ENCODE data around the gene GRK6.

The GRK6 gene

GRCh38 chr5:177426566-177427210 lies at the start of gene GRK6:
Gene GRK6 (plus strand): TSS chr5:177426676. CDS start chr5:177426846, 170 bp downstream.
- DNase-seq = peak; percentile 80

DNA sequence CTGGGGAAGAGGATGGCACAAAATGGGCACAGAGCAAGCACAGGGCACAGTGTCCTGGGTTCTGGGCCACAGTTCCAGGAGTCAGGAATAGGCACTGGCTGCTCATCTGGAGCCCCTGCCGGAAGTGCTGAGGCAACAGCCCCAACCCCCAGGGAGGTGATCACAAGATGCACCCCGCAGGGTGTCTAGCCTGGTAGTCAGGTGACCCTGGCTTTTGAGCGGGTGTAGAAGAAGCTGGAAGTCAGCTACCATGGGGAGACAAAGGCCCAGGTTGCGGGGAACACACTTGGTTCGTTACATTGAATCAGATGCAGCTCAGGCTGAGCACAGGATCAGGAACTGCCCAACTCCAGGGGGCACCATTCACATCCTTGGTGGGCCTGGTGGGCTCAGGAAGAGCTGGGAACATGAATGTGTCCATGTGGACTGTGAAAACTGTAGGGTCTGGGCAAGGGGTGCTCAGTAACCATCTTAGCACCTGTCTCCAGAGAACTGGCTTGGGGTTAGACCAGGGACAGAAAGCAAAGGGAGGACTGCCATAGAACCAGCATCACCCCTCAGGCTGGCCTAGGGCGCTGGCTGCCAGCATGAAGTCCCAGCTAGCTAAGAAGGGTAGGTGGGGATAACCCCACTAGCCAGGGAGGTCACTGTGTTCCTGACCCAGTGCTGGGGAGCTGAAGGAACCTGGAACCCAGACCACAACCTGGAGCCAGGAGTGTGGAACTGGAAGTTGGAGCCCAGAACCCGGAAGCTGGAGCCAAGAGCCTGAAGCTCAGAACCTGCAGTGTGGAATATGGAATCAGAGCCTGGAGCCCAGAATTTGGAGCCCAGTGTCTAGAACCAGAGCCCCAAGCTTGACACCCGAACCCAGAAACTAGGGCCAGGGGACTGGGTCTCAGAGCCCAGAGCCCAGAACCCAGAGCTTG lies 48.4 kb upstream of the GRK6 start:
- no peak for DNase-seq

GRCh38 chr5:177378884-177379883 lies 47.3 kb upstream of the GRK6 start:
- no peak for DNase-seq

GRCh38 chr5:177380805-177381126 lies 45.7 kb upstream of the GRK6 start:
- DNase-seq = no peak

DNA sequence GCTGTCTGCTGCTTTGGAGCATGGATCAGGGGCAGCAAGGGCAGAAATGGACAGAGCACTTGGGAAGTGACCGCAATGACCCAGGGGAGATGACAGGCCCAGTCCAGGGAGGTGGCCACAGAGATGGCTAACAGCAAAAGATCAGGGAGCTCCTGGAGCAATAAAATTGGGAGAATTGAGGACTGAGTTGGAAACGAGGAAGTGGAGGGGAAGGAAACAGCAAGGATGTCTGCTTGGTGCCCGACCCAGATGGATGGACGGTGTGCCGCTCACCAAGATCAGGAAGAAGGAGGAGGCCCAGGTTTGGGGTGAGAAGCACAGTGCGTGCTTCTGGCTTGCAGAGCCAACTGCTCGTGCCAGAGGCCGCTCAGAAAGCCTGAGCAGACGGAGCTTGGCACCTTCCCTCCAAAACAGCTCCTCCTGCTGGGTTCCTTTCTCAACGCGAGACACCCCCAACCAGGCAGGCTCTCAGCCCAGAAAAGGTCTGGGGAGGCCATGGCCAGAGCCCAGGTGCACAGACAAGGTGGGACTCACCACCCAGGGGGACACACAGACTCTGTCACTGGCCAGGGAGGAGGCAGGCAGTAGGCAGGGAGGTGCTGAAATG lies 44.0 kb upstream of the GRK6 start:
- peak; percentile 23 for DNase-seq

DNA sequence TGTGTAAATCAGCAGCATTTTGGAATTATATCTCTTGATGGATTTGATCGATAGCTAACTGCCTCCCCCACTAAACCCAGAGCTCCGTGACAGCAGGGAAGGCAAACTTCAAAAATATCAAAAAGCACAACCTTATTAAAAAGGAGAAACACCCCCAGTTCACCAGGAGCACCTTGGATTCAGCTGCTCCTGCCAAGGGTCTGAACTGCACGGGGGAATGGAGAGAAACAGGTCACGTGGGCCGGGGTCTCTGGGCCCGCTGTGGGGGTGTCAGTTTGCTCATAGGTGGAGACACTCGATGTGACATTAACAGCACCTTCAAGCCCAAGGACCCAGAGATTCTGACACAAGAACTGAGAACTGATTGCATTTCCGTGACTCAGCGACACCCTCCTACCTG lies 43.3 kb upstream of the GRK6 start:
- DNase-seq = no peak

DNA sequence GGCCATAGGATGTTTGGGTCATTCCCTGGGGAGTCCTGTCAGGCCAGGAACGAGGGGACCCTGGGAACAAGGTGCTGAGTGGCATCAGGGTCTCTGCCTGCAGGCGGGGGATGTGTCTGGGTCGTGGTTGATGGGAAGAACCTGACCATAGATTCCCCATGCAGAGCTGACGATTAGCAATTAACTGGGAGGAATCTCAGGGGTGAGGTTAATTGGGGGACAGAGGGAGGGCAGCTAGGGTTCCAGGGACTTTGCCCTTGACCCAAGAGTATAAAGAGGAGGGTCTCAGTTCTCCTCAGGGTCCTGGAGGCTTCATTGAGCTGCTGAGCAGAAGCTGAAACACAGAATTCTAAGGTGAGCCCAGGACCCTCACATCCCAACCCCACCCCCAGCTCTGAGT lies 42.3 kb upstream of the GRK6 start, which contains the start of gene SLC34A1:
SLC34A1 (plus strand) TSS at position 301 of the 400 bp plus-strand sequence. CDS start 1,308 bp downstream, outside the sequence.
- DNase-seq = no peak

DNA sequence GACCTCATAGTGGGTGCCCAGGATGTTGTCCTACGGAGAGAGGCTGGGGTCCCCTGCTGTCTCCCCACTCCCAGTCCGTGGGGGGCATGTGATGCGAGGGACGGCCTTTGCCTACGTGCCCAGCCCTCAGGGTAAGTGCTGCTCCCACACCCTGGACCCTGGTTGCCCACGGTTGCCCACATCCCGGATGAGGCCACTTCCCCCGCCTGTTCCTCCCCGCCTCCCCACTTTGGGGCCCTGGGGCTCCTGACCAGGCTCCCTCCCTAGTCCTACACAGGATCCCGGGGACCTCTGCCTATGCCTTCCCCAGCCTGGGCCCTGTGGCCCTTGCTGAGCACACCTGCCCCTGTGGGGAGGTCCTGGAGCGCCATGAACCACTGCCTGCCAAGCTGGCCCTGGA lies 40.8 kb upstream of the GRK6 start:
- no peak for DNase-seq

DNA sequence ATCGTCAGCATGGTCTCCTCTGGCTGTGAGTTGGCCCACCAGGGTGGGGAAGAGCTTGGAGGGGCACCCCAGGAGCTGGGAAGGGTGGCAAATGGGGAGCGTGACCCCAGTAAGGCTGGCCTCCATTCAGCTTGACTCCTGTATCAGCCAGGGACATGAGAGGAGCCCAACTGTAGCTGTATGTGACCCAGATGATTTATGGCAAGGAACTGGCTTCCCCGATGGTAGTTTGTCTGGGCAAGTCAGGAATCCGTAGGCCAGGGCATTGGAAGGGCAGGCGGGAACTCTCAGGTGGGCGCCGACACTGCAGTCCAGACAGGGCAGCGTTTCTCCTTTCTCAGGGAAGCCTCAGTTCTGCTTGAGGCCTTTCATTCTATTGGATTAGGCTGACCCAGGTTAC lies 39.9 kb upstream of the GRK6 start:
- no peak for DNase-seq

DNA sequence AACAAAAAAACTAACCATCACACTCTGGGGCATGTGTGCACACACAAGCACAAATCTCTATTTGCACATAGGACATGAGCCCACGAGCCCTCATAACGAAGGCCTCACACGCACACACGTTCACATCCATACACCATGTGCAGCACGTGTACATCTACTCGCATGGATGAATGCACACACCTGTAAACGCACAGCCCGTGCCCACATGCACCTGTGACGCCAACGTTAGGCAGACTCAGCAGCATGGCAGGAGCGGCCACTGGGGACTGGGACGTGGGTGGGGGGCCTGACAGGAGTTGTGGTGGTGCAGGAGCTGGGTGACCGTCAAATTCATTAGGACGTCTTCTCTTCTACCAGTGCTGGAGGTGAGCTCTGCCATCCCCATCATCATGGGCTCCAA lies 39.1 kb upstream of the GRK6 start:
- DNase-seq = no peak

DNA sequence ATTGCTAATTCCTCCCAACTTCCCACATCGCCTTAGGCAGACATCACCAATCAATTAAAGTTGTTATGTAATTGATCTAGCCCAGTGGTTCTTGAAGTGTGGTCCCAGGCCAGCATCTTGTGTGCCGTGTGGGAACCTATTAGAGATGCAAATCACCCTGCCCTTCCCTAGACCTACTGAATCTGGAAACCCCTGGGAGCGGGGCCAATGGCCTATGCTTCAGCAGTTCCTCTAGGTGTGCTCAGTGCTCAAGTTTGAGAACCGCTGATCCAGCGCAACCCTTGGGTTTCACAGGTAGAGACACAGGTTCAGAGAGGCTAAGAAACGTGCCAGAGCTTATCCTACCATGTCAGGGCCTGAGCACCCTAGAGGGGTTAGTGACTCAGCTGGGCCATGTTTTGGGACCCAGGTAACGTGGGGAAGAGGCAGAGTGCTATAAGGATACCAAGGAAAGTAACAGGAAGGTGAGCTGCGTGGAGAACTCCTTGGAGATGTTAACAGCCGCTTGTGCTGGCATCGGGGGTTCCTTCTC lies 37.9 kb upstream of the GRK6 start:
- DNase-seq = no peak

DNA sequence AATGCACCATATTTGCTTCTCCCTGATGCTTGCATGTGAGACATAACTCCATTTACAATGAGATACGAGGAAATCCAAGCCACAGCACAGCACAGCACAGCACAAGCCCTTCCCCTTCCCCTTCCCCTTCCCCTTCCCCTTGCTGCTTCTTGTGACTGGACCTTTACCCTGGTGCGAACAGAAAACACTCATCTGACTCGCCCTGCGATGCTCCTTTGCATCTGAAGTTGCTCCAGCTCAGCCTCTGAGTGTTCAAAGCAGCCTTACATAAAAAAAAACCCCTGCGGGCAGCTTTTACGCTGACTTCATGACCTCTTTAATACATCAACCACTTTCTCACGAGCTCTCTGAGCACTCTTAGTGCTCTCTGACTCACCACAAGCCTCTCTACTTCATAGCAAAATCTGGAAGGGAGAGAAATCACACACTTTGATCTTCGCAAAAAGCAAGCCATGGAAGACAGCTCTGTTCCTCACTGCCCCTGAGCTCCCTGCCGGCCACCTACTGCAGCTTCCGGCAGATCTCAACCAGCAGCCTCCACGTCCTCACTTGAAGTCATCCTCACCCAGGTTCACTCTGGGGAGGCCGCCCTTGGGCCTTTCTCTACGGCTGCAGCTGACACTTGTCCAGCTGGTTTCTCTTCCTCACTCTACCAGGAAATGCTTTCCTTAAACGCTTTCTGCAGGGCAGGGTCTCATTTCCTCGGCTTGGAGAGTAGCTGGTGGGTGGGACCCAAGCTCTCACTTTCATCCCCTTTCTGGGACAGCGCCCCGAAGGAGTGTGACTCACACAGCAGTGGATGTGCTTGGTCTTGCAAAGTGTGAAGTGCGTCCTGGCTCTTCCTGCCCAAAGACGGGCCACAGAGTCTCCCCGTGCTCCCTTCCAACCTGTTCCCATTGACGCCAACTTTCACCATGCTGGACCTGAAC lies 37.0 kb upstream of the GRK6 start:
- DNase-seq = peak; percentile 75

DNA sequence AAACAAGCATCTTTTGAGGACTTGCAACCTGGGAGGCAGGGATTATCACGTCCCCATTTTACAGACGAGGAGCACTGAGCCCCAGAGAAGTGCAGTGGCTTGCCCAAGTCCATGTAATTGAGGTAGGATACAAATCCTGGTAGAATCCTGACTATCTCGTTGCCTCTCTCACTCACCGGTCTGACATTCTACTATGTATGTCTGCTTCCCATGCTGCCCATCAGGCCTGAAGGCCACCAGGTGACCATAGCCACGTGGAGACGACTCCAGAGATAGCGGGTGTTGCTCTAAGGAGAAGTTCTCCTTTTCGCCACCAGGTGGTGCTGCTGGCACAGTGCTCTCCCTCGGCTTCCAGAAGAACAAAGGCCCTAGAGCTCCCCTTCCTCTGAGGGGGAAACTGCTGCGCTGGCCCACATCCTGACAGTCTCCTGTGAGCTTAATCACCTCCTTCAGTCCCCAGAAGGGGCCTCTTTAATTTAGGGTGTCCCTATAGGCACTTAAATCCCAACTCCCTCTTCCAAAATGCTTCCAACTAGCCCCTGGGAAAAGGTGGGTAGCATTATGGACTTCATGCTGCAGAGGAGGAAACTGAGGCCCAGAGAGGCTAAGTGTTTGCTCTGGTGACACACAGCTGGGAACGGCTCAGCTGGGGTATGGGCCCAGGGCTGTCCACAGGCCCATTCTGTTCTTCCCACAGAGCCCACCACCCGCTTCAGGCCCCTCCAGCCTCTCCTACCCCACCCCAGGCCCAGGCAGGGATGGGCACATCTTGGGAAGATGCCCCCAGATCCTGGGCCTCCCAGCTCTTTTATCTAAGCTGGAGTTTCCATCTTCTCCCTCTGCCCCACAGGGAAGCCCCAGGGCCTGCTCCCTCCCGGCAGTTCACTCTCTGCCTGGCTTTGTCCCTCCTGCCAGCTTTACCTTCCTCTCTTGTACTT lies 35.8 kb upstream of the GRK6 start:
- peak; percentile 91 for DNase-seq

GRCh38 chr5:177392765-177393164 lies 33.7 kb upstream of the GRK6 start:
- DNase-seq = no peak

DNA sequence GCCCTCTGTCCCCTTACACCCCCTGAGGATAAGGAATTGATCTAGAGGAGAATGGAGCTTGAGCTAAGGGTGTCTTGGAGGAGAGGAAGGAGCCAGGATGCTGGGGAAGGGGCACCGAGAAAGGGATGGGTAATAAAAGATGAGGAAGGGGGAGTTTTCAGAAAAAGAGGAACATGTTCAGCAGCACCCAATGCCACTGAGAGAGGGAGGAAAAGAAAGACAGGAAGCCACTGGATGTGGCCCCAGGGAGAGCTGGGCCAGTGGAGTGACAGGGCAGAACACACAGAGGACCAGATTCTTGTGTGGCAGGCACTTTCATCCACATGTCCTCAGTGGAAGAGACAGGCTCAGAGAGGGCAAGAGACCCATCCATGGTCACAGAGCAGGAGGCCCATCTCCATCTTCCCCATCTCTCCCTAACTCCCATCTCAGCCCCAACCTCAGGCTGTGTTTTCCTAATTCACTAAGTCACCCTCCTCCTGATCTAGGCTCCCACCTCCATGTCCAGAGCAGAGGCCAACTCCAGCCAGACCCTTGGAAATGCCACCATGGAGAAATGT lies 33.2 kb upstream of the GRK6 start:
- DNase-seq = no peak

GRCh38 chr5:177393990-177394389 lies 32.5 kb upstream of the GRK6 start:
- DNase-seq = no peak

- no peak for DNase-seq
These were observed 30.4 kb upstream of the GRK6 start for GRCh38 chr5:177396078-177396477.

DNA sequence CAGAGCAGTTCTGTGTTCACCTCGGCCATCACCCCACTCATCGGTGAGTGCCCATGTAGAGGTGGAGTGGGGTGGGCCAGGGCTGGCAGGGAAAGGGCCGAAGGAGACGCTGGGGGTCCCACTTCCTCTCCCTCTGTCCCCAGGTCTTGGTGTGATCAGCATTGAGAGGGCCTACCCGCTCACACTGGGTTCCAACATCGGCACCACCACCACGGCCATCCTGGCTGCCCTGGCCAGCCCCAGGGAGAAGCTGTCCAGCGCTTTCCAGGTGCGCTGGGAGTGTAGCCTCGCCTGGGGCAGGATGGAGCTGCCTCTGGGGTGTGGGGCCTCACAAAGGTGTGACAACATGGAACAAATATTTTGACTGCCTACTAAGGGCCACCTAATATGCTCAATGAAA lies 29.7 kb upstream of the GRK6 start:
- no peak for DNase-seq

DNA sequence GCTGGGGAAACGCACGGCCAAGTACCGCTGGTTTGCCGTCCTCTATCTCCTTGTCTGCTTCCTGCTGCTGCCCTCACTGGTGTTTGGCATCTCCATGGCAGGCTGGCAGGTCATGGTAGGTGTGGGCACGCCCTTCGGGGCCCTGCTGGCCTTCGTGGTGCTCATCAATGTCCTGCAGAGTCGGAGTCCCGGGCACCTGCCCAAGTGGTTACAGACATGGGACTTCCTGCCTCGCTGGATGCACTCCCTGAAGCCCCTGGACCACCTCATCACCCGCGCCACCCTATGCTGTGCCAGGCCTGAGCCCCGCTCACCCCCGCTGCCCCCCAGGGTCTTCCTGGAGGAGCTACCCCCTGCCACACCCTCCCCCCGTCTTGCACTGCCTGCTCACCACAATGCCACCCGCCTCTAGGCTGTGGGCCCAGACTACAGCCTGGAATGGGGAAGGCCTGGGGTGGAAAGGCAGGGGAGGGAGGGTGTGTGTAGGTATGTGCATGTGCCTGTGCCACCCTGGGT lies 28.5 kb upstream of the GRK6 start:
- no peak for DNase-seq

Data from CD4-positive, alpha-beta T cell treated with Interleukin-10 for 1 hour (primary cell).